ENCODE measurements around the gene COMMD1.
"Not testable (repeated sequence)": the region's sequence is repeated elsewhere in the genome, so short reads cannot be mapped to it uniquely, and the experiment has no call there.

- TF ChIP-seq, protein P1, sequence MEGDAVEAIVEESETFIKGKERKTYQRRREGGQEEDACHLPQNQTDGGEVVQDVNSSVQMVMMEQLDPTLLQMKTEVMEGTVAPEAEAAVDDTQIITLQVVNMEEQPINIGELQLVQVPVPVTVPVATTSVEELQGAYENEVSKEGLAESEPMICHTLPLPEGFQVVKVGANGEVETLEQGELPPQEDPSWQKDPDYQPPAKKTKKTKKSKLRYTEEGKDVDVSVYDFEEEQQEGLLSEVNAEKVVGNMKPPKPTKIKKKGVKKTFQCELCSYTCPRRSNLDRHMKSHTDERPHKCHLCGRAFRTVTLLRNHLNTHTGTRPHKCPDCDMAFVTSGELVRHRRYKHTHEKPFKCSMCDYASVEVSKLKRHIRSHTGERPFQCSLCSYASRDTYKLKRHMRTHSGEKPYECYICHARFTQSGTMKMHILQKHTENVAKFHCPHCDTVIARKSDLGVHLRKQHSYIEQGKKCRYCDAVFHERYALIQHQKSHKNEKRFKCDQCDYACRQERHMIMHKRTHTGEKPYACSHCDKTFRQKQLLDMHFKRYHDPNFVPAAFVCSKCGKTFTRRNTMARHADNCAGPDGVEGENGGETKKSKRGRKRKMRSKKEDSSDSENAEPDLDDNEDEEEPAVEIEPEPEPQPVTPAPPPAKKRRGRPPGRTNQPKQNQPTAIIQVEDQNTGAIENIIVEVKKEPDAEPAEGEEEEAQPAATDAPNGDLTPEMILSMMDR (IDR thresholded peaks at IDR 0.05 in 4 of 5, conservative IDR thresholded peaks at IDR 0.05 in 1 of 5) = not testable (repeated sequence)
- TF ChIP-seq POLR2A (IDR thresholded peaks at IDR 0.05) = not testable (repeated sequence)
Measured at GRCh38 chr2:61879351-61879750, 26.1 kb upstream of the COMMD1 start.

Measured in gastrocnemius medialis (tissue), 4 donors.